PC-9 (cell line): Measurements from ENCODE around the gene IL17REL.

Experiments
- CTCF ChIP-seq: fragments of 200-600 bp; sonication (generic); conservative IDR thresholded peaks from 2 replicates; pipeline ENCODE4 v1.6.1; 2017; ENCODE audit warnings: mixed run types, antibody characterized with exemption, mild to moderate bottlenecking, moderate library complexity
- EZH2 ChIP-seq: fragments of 200-600 bp; sonication (generic); IDR thresholded peaks from 2 replicates; pipeline ENCODE4 v1.8.0; 2017; ENCODE audit warnings: antibody characterized with exemption, low read depth

GRCh38 chr22:49998718-49999062 is 13.9 kb downstream of the IL17REL start:
- no peak for TF ChIP-seq CTCF
- no peak for TF ChIP-seq EZH2
